Upper lobe of right lung (tissue), 1 donor: ENCODE measurements around the gene SHROOM3. TPM values are rescaled to one million over a fixed set of nuclear protein-coding genes. Genes with fewer than 3 reads are reported as not detected.
A peak's percentile ranks its signal among the peaks of the same experiment; 100 is the strongest.

Experiments used
- ATAC-seq: fragments of 200-7000 bp; cut with Tn5 transposase; one replicate; pipeline ENCODE4 v1.9.1; 2020; ENCODE audit warnings: mild to moderate bottlenecking, moderate library complexity
- DNase-seq: peaks from one replicate; pipeline ENCODE4 v3.0.0-alpha.2; 2020
- H3K27ac ChIP-seq: fragments of 200-600 bp; one replicate; pipeline ENCODE4 v1.8.0; 2022
- H3K27me3 ChIP-seq: fragments of 200-600 bp; one replicate; pipeline ENCODE4 v1.8.0; 2022; ENCODE audit warnings: mild to moderate bottlenecking
- H3K36me3 ChIP-seq: fragments of 200-600 bp; one replicate; pipeline ENCODE4 v1.8.0; 2022
- H3K4me1 ChIP-seq: fragments of 200-600 bp; one replicate; pipeline ENCODE4 v1.8.0; 2022
- H3K4me3 ChIP-seq: fragments of 200-600 bp; one replicate; pipeline ENCODE4 v1.8.0; 2022; ENCODE audit warnings: mild to moderate bottlenecking
- H3K9me3 ChIP-seq: fragments of 200-600 bp; one replicate; pipeline ENCODE4 v1.8.0; 2022
- CTCF ChIP-seq: fragments of 200-600 bp; IDR thresholded peaks from one replicate; pipeline ENCODE4 v1.8.0; 2022; ENCODE audit warnings: antibody characterized with exemption
- intact Hi-C: fragments of 100-400 bp; cut with DNase I; formaldehyde crosslinking; loops from one replicate; pipeline ENCODE4 v1.11.0; 2022
- total RNA-seq: library from RNA; stranded (reverse); fragmentation: NEBNext Ultra II Directional; extraction: Animal tissue kit (Norgen Biotek cat#: 25700); gene quantifications from one replicate; pipeline ENCODE4 v1.2.1, GENCODE V29; 2021
- donor health status: DM: no; HTN: yes; CAD: no; lungs with severe emphysema.

The SHROOM3 gene
- total RNA-seq, 1 donor from 2014 or later = 73.3 TPM

- no peaks in the 10 kb centered on the region for H3K27me3 ChIP-seq
- no peak for DNase-seq
- H3K9me3 ChIP-seq = no peaks in the 10 kb centered on the region
- H3K27ac ChIP-seq = peak overlapping the region; percentile 47
- intact Hi-C loops = no loop called here
- no peak for TF ChIP-seq CTCF
- peak; percentile 53 for ATAC-seq
- H3K4me1 ChIP-seq = peaks cover 17% of the 10 kb centered on the region
- no peak overlapping the region for H3K4me3 ChIP-seq
- H3K36me3 ChIP-seq = no peaks in the 10 kb centered on the region
Observed at GRCh38 chr4:76610751-76611547, 175.9 kb downstream of the SHROOM3 start.

- no peak for TF ChIP-seq CTCF
- H3K36me3 ChIP-seq = no peaks in the 10 kb centered on the region
- no peak overlapping the region for H3K4me3 ChIP-seq
- peaks cover 12% of the 10 kb centered on the region for H3K4me1 ChIP-seq
- H3K9me3 ChIP-seq = no peaks in the 10 kb centered on the region
- peak overlapping the region; percentile 47 for H3K27ac ChIP-seq
- no peaks in the 10 kb centered on the region for H3K27me3 ChIP-seq
- intact Hi-C loops = no loop called here
- DNase-seq (no peak), ATAC-seq (peak; percentile 85)
Observed at GRCh38 chr4:76611616-76612207, 176.7 kb downstream of the SHROOM3 start.

GRCh38 chr4:76614589-76614988 is 179.6 kb downstream of the SHROOM3 start:
- Histone ChIP-seq H3K4me3 (no peak overlapping the region), H3K9me3 (no peaks in the 10 kb centered on the region), H3K4me1 (peaks cover 12% of the 10 kb centered on the region), H3K27ac (no peak overlapping the region), H3K27me3 (no peaks in the 10 kb centered on the region), H3K36me3 (no peaks in the 10 kb centered on the region)
- DNase-seq (no peak), ATAC-seq (no peak)
- intact Hi-C loops = no loop called here
- TF ChIP-seq CTCF = no peak

GRCh38 chr4:76615999-76616398 is 181.0 kb downstream of the SHROOM3 start:
- Histone ChIP-seq H3K27me3 (no peaks in the 10 kb centered on the region), H3K9me3 (no peaks in the 10 kb centered on the region), H3K4me3 (no peak overlapping the region), H3K4me1 (peaks cover 5% of the 10 kb centered on the region), H3K36me3 (no peaks in the 10 kb centered on the region), H3K27ac (no peak overlapping the region)
- no peak for ATAC-seq
- intact Hi-C loops = no loop called here
- no peak for DNase-seq
- no peak for TF ChIP-seq CTCF

GRCh38 chr4:76616526-76616925 is 181.5 kb downstream of the SHROOM3 start:
- TF ChIP-seq CTCF = no peak
- Histone ChIP-seq H3K27ac (no peak overlapping the region), H3K4me3 (no peak overlapping the region), H3K36me3 (no peaks in the 10 kb centered on the region), H3K9me3 (no peaks in the 10 kb centered on the region), H3K4me1 (peaks cover 6% of the 10 kb centered on the region), H3K27me3 (no peaks in the 10 kb centered on the region)
- ATAC-seq (no peak), DNase-seq (no peak)
- intact Hi-C loops = no loop called here
